CD4-positive, alpha-beta T cell treated with Interferon alpha-2 for 1 hour (primary cell): ENCODE results near the gene PLD6.
"Not testable (repeated sequence)": the region's sequence is repeated elsewhere in the genome, so short reads cannot be mapped to it uniquely, and the experiment has no call there.

Experiments
- DNase-seq, 2 donors: peaks; one replicate each; pipeline ENCODE4 v3.0.0-alpha.2; 2020 to 2022

Gene PLD6

GRCh38 chr17:17198281-17198680 is 7.9 kb downstream of the PLD6 start:
- no peak for DNase-seq

- no peak for DNase-seq
Measured at GRCh38 chr17:17196776-17197175, 9.4 kb downstream of the PLD6 start.

- not testable (repeated sequence) for DNase-seq
Measured at GRCh38 chr17:17195466-17195865, 10.7 kb downstream of the PLD6 start.

GRCh38 chr17:17191961-17192381 is 14.2 kb downstream of the PLD6 start:
- no peak for DNase-seq

- DNase-seq = no peak
Measured at GRCh38 chr17:17191346-17191792, 14.8 kb downstream of the PLD6 start.

GRCh38 chr17:17190188-17190587 is 15.9 kb downstream of the PLD6 start:
- DNase-seq = no peak

GRCh38 chr17:17189559-17189958 is 16.6 kb downstream of the PLD6 start:
- no peak for DNase-seq

GRCh38 chr17:17188586-17188985 is 17.5 kb downstream of the PLD6 start:
- no peak for DNase-seq

GRCh38 chr17:17186551-17187505 is 19.3 kb downstream of the PLD6 start:
- DNase-seq = no peak

- DNase-seq = no peak
Measured at GRCh38 chr17:17186051-17186450, 20.1 kb downstream of the PLD6 start.

- peak in 1 of 2 donors; percentile 38 for DNase-seq
Measured at GRCh38 chr17:17184985-17185757, 21.0 kb downstream of the PLD6 start.

GRCh38 chr17:17183744-17184143 is 22.4 kb downstream of the PLD6 start:
- no peak for DNase-seq

GRCh38 chr17:17182598-17183136 is 23.5 kb downstream of the PLD6 start:
- no peak for DNase-seq

- DNase-seq = peak; percentile 37 to 67
Measured at GRCh38 chr17:17181666-17182597, 24.2 kb downstream of the PLD6 start.

- DNase-seq = no peak
Measured at GRCh38 chr17:17180741-17181525, 25.2 kb downstream of the PLD6 start.

- no peak for DNase-seq
Measured at GRCh38 chr17:17180141-17180603, 26.0 kb downstream of the PLD6 start.

GRCh38 chr17:17179371-17179827 is 26.7 kb downstream of the PLD6 start:
- peak in 1 of 2 donors; percentile 62 for DNase-seq

- peak in 1 of 2 donors; percentile 15 for DNase-seq
Measured at GRCh38 chr17:17177176-17177575, 29.0 kb downstream of the PLD6 start.

GRCh38 chr17:17176341-17176740 is 29.8 kb downstream of the PLD6 start:
- no peak for DNase-seq

- peak in 1 of 2 donors; percentile 30 for DNase-seq
Measured at GRCh38 chr17:17175917-17176316, 30.2 kb downstream of the PLD6 start.

GRCh38 chr17:17175340-17175739 is 30.8 kb downstream of the PLD6 start:
- no peak for DNase-seq
